ENCODE results near the gene ETV2.

ETV2 gene

GRCh38 chr19:35615036-35615435 lies 26.5 kb upstream of the ETV2 start:
- in situ Hi-C loops (cut with HindIII; ENCODE audit: low sequenced_read_pairs) = no loop called here
- no peak for DNase-seq (ENCODE audit: low read depth, low spot score)
- no peak for TF ChIP-seq CTCF (IDR thresholded peaks at IDR 0.05; ENCODE audit: low read depth, low read length)
- no peak overlapping the region for H3K4me3 ChIP-seq (ENCODE audit: low read depth, low read length)

DNA sequence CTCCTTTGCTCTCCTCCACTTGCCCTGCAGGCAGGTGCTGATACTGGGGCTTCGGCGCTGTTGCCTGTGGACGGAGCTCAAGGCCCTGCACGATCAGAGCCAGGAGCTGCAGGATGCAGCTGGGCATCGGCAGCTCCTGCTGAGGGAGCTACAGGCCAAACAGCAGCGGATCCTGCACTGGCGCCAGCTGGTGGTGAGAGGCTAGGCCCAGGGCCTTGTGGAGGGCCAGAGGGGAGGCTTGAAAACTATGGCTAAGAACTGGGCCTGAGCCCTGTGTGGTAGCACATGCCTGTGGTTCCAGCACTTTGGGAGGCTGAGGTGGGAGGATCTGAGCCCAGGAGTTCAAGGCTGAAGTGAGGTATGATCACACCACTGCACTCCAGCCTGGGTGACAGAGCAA lies 22.7 kb upstream of the ETV2 start:
- TF ChIP-seq CTCF (IDR thresholded peaks at IDR 0.05; ENCODE audit: low read depth, low read length) = peak; percentile 10
- H3K4me3 ChIP-seq (ENCODE audit: low read depth, low read length) = no peak overlapping the region
- DNase-seq (ENCODE audit: low read depth, low spot score) = no peak
- in situ Hi-C loops (cut with HindIII; ENCODE audit: low sequenced_read_pairs) = no loop called here

- no peak overlapping the region for H3K4me3 ChIP-seq (ENCODE audit: low read depth, low read length)
- DNase-seq (ENCODE audit: low read depth, low spot score) = no peak
- in situ Hi-C loops (cut with HindIII; ENCODE audit: low sequenced_read_pairs) = no loop called here
- no peak for TF ChIP-seq CTCF (IDR thresholded peaks at IDR 0.05; ENCODE audit: low read depth, low read length)
Observed at GRCh38 chr19:35619290-35619923, 22.1 kb upstream of the ETV2 start.

DNA sequence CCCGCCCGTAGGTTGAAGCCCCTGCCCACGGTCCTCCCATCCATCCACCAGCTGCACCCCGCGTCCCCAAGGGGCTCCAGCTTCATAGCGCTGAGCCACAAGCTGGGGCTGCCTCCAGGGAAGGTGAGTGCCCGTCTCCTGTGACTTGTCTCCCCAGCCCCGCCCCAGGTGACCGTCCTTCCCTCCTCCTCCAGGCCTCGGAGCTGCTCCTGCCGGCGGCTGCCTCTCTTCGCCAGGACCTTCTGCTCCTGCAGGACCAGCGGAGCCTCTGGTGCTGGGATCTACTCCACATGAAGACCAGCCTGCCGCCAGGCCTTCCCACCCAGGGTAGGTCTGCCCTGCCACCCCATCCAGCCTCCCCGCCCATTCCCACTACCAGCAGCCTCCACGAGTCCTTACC lies 21.5 kb upstream of the ETV2 start:
- H3K4me3 ChIP-seq (ENCODE audit: low read depth, low read length) = no peak overlapping the region
- in situ Hi-C loops (cut with HindIII; ENCODE audit: low sequenced_read_pairs) = no loop called here
- TF ChIP-seq CTCF (IDR thresholded peaks at IDR 0.05; ENCODE audit: low read depth, low read length) = no peak
- DNase-seq (ENCODE audit: low read depth, low spot score) = no peak

GRCh38 chr19:35621708-35622107 lies 19.8 kb upstream of the ETV2 start:
- no peak overlapping the region for H3K4me3 ChIP-seq (ENCODE audit: low read depth, low read length)
- no peak for DNase-seq (ENCODE audit: low read depth, low spot score)
- in situ Hi-C loops (cut with HindIII; ENCODE audit: low sequenced_read_pairs) = no loop called here
- TF ChIP-seq CTCF (IDR thresholded peaks at IDR 0.05; ENCODE audit: low read depth, low read length) = no peak

- H3K4me3 ChIP-seq (ENCODE audit: low read depth, low read length) = no peak overlapping the region
- DNase-seq (ENCODE audit: low read depth, low spot score) = no peak
- no peak for TF ChIP-seq CTCF (IDR thresholded peaks at IDR 0.05; ENCODE audit: low read depth, low read length)
- in situ Hi-C loops (cut with HindIII; ENCODE audit: low sequenced_read_pairs) = no loop called here
Observed at GRCh38 chr19:35622750-35623149, 18.8 kb upstream of the ETV2 start.
